Type B pancreatic cell (in vitro differentiated cells): ENCODE data around the gene PRRT4. TPM values are rescaled to one million over a fixed set of nuclear protein-coding genes. Genes with fewer than 3 reads are reported as not detected.

ENCODE experiments used
- DNase-seq: peaks from one replicate; pipeline ENCODE4 v3.0.0; 2021; ENCODE audit warnings: mixed read lengths; ENCODE audit not compliant: unreplicated experiment; ENCODE audit errors: extremely low spot score
- H3K27ac Mint-ChIP-seq: 2 replicates; pipeline ENCODE4 v1.8.0; 2021; ENCODE audit warnings: mild to moderate bottlenecking, mixed read lengths
- H3K27me3 Mint-ChIP-seq: 2 replicates; pipeline ENCODE4 v1.8.0; 2021; ENCODE audit warnings: mixed read lengths
- H3K36me3 Mint-ChIP-seq: 2 replicates; pipeline ENCODE4 v1.8.0; 2021; ENCODE audit warnings: mixed read lengths
- H3K4me1 Mint-ChIP-seq: one replicate; pipeline ENCODE4 v1.8.0; 2021; ENCODE audit warnings: mixed read lengths; ENCODE audit not compliant: unreplicated experiment
- H3K4me3 Mint-ChIP-seq: 2 replicates; pipeline ENCODE4 v1.8.0; 2021; ENCODE audit warnings: mild to moderate bottlenecking, mixed read lengths
- H3K9me3 Mint-ChIP-seq: 2 replicates; pipeline ENCODE4 v1.8.0; 2021; ENCODE audit warnings: mixed read lengths
- CTCF ChIP-seq: fragments of 200-600 bp; sonication (generic); conservative IDR thresholded peaks from 2 replicates; pipeline ENCODE4 v1.5.0; 2021; ENCODE audit warnings: antibody characterized with exemption, mild to moderate bottlenecking
- total RNA-seq: library from RNA; stranded (reverse); gene quantifications from 2 replicates; pipeline ENCODE4 v1.2.1, GENCODE V29; 2021; ENCODE audit warnings: low replicate concordance

Gene PRRT4
- total RNA-seq, 1 donor from 2014 or later = 7.0 TPM

GRCh38 chr7:128309976-128310375 lies 51.5 kb downstream of the PRRT4 start:
- Mint-ChIP-seq H3K9me3 (no peaks in the 10 kb centered on the region), H3K36me3 (peaks cover 66% of the 10 kb centered on the region), H3K4me1 (no peaks in the 10 kb centered on the region), H3K27me3 (no peaks in the 10 kb centered on the region), H3K27ac (no peak overlapping the region), H3K4me3 (no peak overlapping the region)
- TF ChIP-seq CTCF = no peak
- DNase-seq = no peak

GRCh38 chr7:128309124-128309523 lies 52.4 kb downstream of the PRRT4 start:
- H3K27ac Mint-ChIP-seq = no peak overlapping the region
- peaks cover 60% of the 10 kb centered on the region for H3K36me3 Mint-ChIP-seq
- H3K4me3 Mint-ChIP-seq = no peak overlapping the region
- TF ChIP-seq CTCF = no peak
- H3K27me3 Mint-ChIP-seq = no peaks in the 10 kb centered on the region
- H3K9me3 Mint-ChIP-seq = no peaks in the 10 kb centered on the region
- H3K4me1 Mint-ChIP-seq = no peaks in the 10 kb centered on the region
- no peak for DNase-seq

GRCh38 chr7:128307061-128307460 lies 54.4 kb downstream of the PRRT4 start:
- Mint-ChIP-seq H3K9me3 (no peaks in the 10 kb centered on the region), H3K27ac (no peak overlapping the region), H3K36me3 (peaks cover 49% of the 10 kb centered on the region), H3K27me3 (no peaks in the 10 kb centered on the region), H3K4me3 (no peak overlapping the region), H3K4me1 (no peaks in the 10 kb centered on the region)
- TF ChIP-seq CTCF = no peak
- DNase-seq = no peak

DNA sequence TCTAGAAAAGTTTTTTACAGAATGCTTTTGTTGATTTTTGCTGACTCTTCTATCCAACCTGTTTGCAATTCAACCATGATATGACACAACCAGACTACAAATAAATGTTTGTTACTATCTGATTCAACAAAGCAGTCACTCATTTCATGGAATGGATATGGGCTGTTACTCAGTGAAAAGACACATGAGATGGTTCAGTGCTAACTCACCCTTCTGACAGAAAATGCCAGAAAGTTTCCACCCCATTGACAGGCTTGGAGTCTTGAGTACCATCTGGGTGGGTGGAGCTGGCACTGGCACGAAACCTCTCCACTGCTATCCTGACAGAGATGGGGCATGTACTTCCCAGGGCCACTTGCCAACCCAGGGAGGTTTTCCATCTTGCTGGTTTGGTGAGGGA lies 57.3 kb downstream of the PRRT4 start:
- no peaks in the 10 kb centered on the region for H3K9me3 Mint-ChIP-seq
- H3K4me3 Mint-ChIP-seq = no peak overlapping the region
- TF ChIP-seq CTCF = no peak
- H3K27me3 Mint-ChIP-seq = no peaks in the 10 kb centered on the region
- peaks cover 1% of the 10 kb centered on the region for H3K4me1 Mint-ChIP-seq
- DNase-seq = no peak
- no peak overlapping the region for H3K27ac Mint-ChIP-seq
- H3K36me3 Mint-ChIP-seq = peaks cover 34% of the 10 kb centered on the region

GRCh38 chr7:128303643-128304042 lies 57.8 kb downstream of the PRRT4 start:
- TF ChIP-seq CTCF = no peak
- H3K9me3 Mint-ChIP-seq = no peaks in the 10 kb centered on the region
- no peak for DNase-seq
- H3K4me1 Mint-ChIP-seq = peaks cover 6% of the 10 kb centered on the region
- peaks cover 30% of the 10 kb centered on the region for H3K36me3 Mint-ChIP-seq
- H3K27ac Mint-ChIP-seq = no peak overlapping the region
- H3K27me3 Mint-ChIP-seq = no peaks in the 10 kb centered on the region
- H3K4me3 Mint-ChIP-seq = no peak overlapping the region

GRCh38 chr7:128303133-128303532 lies 58.4 kb downstream of the PRRT4 start:
- no peak overlapping the region for H3K27ac Mint-ChIP-seq
- H3K9me3 Mint-ChIP-seq = no peaks in the 10 kb centered on the region
- no peaks in the 10 kb centered on the region for H3K27me3 Mint-ChIP-seq
- no peak for TF ChIP-seq CTCF
- no peak overlapping the region for H3K4me3 Mint-ChIP-seq
- no peak for DNase-seq
- H3K36me3 Mint-ChIP-seq = peaks cover 27% of the 10 kb centered on the region
- peaks cover 6% of the 10 kb centered on the region for H3K4me1 Mint-ChIP-seq
